HepG2 (cell line): Measurements from ENCODE around the gene WDR26. TPM values are rescaled to one million over a fixed set of nuclear protein-coding genes. Genes with fewer than 3 reads are reported as not detected.

Source experiments
- ATAC-seq: fragments of 200-7000 bp; cut with Tn5 transposase; 3 replicates; pipeline ENCODE4 v1.9.1; 2020; ENCODE audit warnings: mild to moderate bottlenecking, moderate library complexity
- BruUV-seq: library from RNA; stranded (reverse); fragments of 400-500 nt; replicated peaks from 2 replicates; lab custom pipeline; 2021; lab: Mats Ljungman, UMichigan
- CTCF ChIA-PET: fragments of 300-600 bp; formaldehyde crosslinking; extraction: SDS; loops from one replicate; lab custom pipeline; 2021; ENCODE audit warnings: low total read pairs, inconsistent platforms, low intra/inter-chr PET ratio; lab: Yijun Ruan, JAX
- POLR2A ChIA-PET: fragments of 350-600 bp; sonication (Branson Sonifier 250); formaldehyde crosslinking; loops from one replicate; lab custom pipeline; 2020; ENCODE audit warnings: antibody characterized with exemption, inconsistent platforms; lab: Yijun Ruan, JAX
- DNase-seq: peaks from one replicate; pipeline ENCODE4 v3.0.0-alpha.2; 2015; ENCODE audit warnings: low spot score
- FAIRE-seq: peaks from 3 replicates; lab custom pipeline; 2011; peaks lifted over from hg19 to GRCh38; lab: Jason Lieb, UNC
- H2AFZ ChIP-seq: one replicate; pipeline ENCODE4 v1.6.1; 2011; ENCODE audit warnings: low read length, inconsistent platforms
- H3K27ac ChIP-seq: fragments of 300-600 bp; 3 replicates; pipeline ENCODE4 v1.8.0; 2011; ENCODE audit warnings: mixed run types, mild to moderate bottlenecking, mixed read lengths, low read length, inconsistent platforms; ENCODE audit not compliant: insufficient read depth; ENCODE audit errors: extremely low read length
- H3K27me3 ChIP-seq, 2 experiments: fragments of 200-600 bp in 1 of 2; 2 replicates in 1 of 2; 3 replicates in 1 of 2; pipeline versions ENCODE4 v1.6.0 to v1.8.0; 2011; ENCODE audit warnings: low read length in 2 of 2, mild to moderate bottlenecking in 2 of 2, moderate library complexity in 2 of 2, inconsistent platforms in 1 of 2; ENCODE audit not compliant: insufficient read depth in 2 of 2, control insufficient read depth in 1 of 2
- H3K36me3 ChIP-seq, 2 experiments: fragments of 200-600 bp in 1 of 2; replicated peaks in 1 of 2; 2 replicates in 1 of 2; 3 replicates in 1 of 2; pipeline versions ENCODE4 v1.5.1 to v1.8.0; 2011; ENCODE audit warnings: low read length in 2 of 2, inconsistent platforms in 1 of 2; ENCODE audit not compliant: insufficient read depth in 2 of 2, control insufficient read depth in 1 of 2
- H3K4me1 ChIP-seq: 2 replicates; pipeline ENCODE4 v1.5.1; 2012; ENCODE audit warnings: low read length, inconsistent platforms; ENCODE audit not compliant: insufficient read depth
- H3K4me2 ChIP-seq: 2 replicates; pipeline ENCODE4 v1.6.0; 2011; ENCODE audit warnings: low read depth, low read length, inconsistent platforms
- H3K4me3 ChIP-seq, 3 experiments: fragments of 200-600 bp in 1 of 3; sonication (generic), shearing (Covaris generic) in 1 of 3; replicated peaks in 1 of 3; 2 replicates each; pipeline ENCODE4 v1.5.1; 2011 to 2016; ENCODE audit warnings: low read length in 3 of 3, inconsistent platforms in 2 of 3, low read depth in 2 of 3, mild to moderate bottlenecking in 2 of 3, control low read depth in 1 of 3, mixed read lengths in 1 of 3; ENCODE audit not compliant: insufficient read depth in 1 of 3
- H3K79me2 ChIP-seq: one replicate; pipeline ENCODE4 v1.6.1; 2011; ENCODE audit warnings: low read length, inconsistent platforms; ENCODE audit not compliant: insufficient read depth
- H3K9ac ChIP-seq: 2 replicates; pipeline ENCODE4 v1.6.0; 2011; ENCODE audit warnings: mild to moderate bottlenecking, low read depth, low read length, inconsistent platforms; ENCODE audit not compliant: insufficient read depth
- H3K9me3 ChIP-seq: 2 replicates; pipeline ENCODE4 v1.5.1; 2012; ENCODE audit warnings: mild to moderate bottlenecking, low read length
- H4K20me1 ChIP-seq: 2 replicates; pipeline ENCODE4 v1.6.0; 2011; ENCODE audit warnings: inconsistent platforms, mild to moderate bottlenecking, low read length, moderate library complexity; ENCODE audit not compliant: insufficient read depth
- CCDC6 ChIP-seq: sonication (generic); formaldehyde crosslinking; IDR thresholded peaks from 2 replicates; pipeline ENCODE4 v1.8.1; 2022; ENCODE audit warnings: mild to moderate bottlenecking, missing genetic modification reagents, moderate library complexity
- DRAP1 ChIP-seq: IDR thresholded peaks from 2 replicates; pipeline ENCODE4 v1.6.1; 2016; ENCODE audit warnings: missing genetic modification reagents, missing compliant biosample characterization
- KLF13 ChIP-seq: sonication (generic); formaldehyde crosslinking; IDR thresholded peaks from 2 replicates; pipeline ENCODE4 v1.4.0; 2020; ENCODE audit warnings: mild to moderate bottlenecking, missing genetic modification reagents
- MAFF ChIP-seq: IDR thresholded peaks from 2 replicates; pipeline ENCODE4 v1.6.1; 2011; ENCODE audit warnings: low read depth, low read length, improper control_type of control experiment
- MAFK ChIP-seq, 2 experiments: IDR thresholded peaks in 1 of 2; conservative IDR thresholded peaks in 1 of 2; 2 replicates each; pipeline ENCODE4 v1.6.1; 2011; ENCODE audit warnings: improper control_type of control experiment in 2 of 2, low read length in 2 of 2
- SIN3A ChIP-seq: IDR thresholded peaks from 2 replicates; pipeline ENCODE4 v1.6.1; 2011; ENCODE audit warnings: low read depth, mild to moderate bottlenecking, control low read depth, low read length, borderline replicate concordance
- TBX2 ChIP-seq: sonication (generic); formaldehyde crosslinking; IDR thresholded peaks from 2 replicates; pipeline ENCODE4 v1.5.0; 2020; ENCODE audit warnings: missing genetic modification reagents, mild to moderate bottlenecking, borderline replicate concordance
- YEATS2 ChIP-seq: sonication (generic); formaldehyde crosslinking; IDR thresholded peaks from 2 replicates; pipeline ENCODE4 v1.4.0; 2020; ENCODE audit warnings: missing genetic modification reagents, borderline replicate concordance
- ZNF317 ChIP-seq: sonication (generic); formaldehyde crosslinking; IDR thresholded peaks from 2 replicates; pipeline ENCODE4 v1.5.0; 2020; ENCODE audit warnings: mild to moderate bottlenecking, missing genetic modification reagents
- WGBS: methylation state at CpG from one replicate; pipeline ENCODE4 v1.1.6; 2017; ENCODE audit warnings: low lambda C conversion rate; 5-methylcytosine and 5-hydroxymethylcytosine counted together
- in situ Hi-C: cut with HindIII; loops from 2 replicates; pipeline ENCODE4 v1.10.0; 2017; ENCODE audit warnings: low pct_unique_long_range_greater_than_20kb; ENCODE audit not compliant: extremely low pct_ligation_motif_present
- intact Hi-C: fragments of 100-400 bp; cut with micrococcal nuclease; formaldehyde crosslinking; loops from one replicate; pipeline ENCODE4 v1.10.0; 2022; ENCODE audit not compliant: unreplicated experiment
- polyA plus RNA-seq, 8 experiments: library from polyadenylated mRNA; depleted of rRNA in 3 of 8; stranded (reverse) in 7 of 8; unstranded in 1 of 8; fragments of >200 nt; fragmentation: Illumina TruSeq in 4 of 8; extraction: Trizol in 4 of 8; gene quantifications; 2 replicates each; pipeline versions ENCODE4 v1.2.1 to v1.2.3, GENCODE V29; 2011 to 2016; ENCODE audit warnings: low read depth in 4 of 8, missing spikeins in 1 of 8, mixed read lengths in 1 of 8; ENCODE audit not compliant: insufficient read depth in 1 of 8
- total RNA-seq, 5 experiments: library from RNA; depleted of rRNA; stranded (reverse); fragments of >200 nt; fragmentation: Illumina TruSeq; extraction: Trizol; gene quantifications; 2 replicates each; pipeline ENCODE4 v1.2.3, GENCODE V29; 2016; ENCODE audit warnings: low read depth in 1 of 5
- TF ChIP-seq, protein P1 (sequence below): sonication (generic); formaldehyde crosslinking; IDR thresholded peaks from 2 replicates; pipeline ENCODE4 v1.5.0; 2020; ENCODE audit warnings: mild to moderate bottlenecking, missing genetic modification reagents
- TF ChIP-seq, protein P2 (sequence below): sonication (generic); formaldehyde crosslinking; IDR thresholded peaks from 2 replicates; pipeline ENCODE4 v1.4.0; 2020; ENCODE audit warnings: mild to moderate bottlenecking, missing genetic modification reagents

The WDR26 gene
- total and polyA plus RNA-seq, 2 of the 13 experiments (the other 11 are each of a cell fraction or from before 2014, with no cell fraction given): 13.2 to 23.7 TPM

- TF ChIP-seq MAFK (conservative IDR thresholded peaks at IDR 0.05 in 1 of 2, IDR thresholded peaks at IDR 0.05 in 1 of 2; ENCODE audit: low read length in 2 of 2) (peak; percentile 90 to 95), KLF13 (CRISPR knock-in tag) (no peak), MAFF (peak; percentile 92)
- TF ChIP-seq, all 625 proteins: peak for 2
- no peak for DNase-seq
- POLR2A ChIA-PET: no interaction called here
- Histone ChIP-seq H4K20me1 (no peaks in the 10 kb centered on the region), H3K9ac (no peak overlapping the region), H2AFZ (no peak overlapping the region), H3K79me2 (no peaks in the 10 kb centered on the region), H3K9me3 (peaks cover 14% of the 10 kb centered on the region), H3K36me3 (no peaks in the 10 kb centered on the region), H3K4me1 (no peaks in the 10 kb centered on the region), H3K27me3 (no peaks in the 10 kb centered on the region), H3K4me3 (no peak overlapping the region), H3K27ac (no peak overlapping the region), H3K4me2 (no peak overlapping the region)
- no peak for FAIRE-seq
- 62% methylated on average over 2 of the region's 2 CpGs for WGBS
- CTCF ChIA-PET: no interaction called here
- no peak for ATAC-seq
- in situ Hi-C loops: no loop called here
- intact Hi-C loops: no loop called here
- BruUV-seq: no TSS peak
Observed at GRCh38 chr1:224348137-224348536, 86.5 kb downstream of the WDR26 start.

DNA sequence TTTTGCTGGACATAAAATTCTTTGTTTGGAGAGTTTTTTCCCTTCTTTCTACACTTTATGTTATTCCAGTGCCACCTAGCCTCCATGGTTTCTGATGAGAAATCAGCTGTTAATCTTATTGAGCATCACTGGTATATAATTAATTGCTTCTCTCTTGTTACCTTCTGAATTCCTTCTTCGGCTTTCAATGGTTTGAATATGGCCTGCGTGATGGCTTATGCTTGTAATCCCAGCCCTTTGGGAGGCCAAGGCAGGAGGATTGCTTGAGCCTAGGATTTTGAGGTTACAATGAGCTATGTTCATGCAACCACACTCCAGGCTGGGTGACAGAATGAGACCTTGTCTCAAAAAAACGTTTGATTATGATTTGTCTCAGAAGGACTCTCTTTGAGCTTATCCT is 90.9 kb downstream of the WDR26 start:
- Histone ChIP-seq H3K9me3 (peaks cover 18% of the 10 kb centered on the region), H3K4me3 (no peak overlapping the region), H3K4me2 (no peak overlapping the region), H3K79me2 (no peaks in the 10 kb centered on the region), H4K20me1 (no peaks in the 10 kb centered on the region), H2AFZ (no peak overlapping the region), H3K27ac (no peak overlapping the region), H3K36me3 (no peaks in the 10 kb centered on the region), H3K27me3 (no peaks in the 10 kb centered on the region), H3K9ac (no peak overlapping the region), H3K4me1 (peaks cover 11% of the 10 kb centered on the region)
- no TSS peak for BruUV-seq
- ATAC-seq: no peak
- in situ Hi-C loops (no loop called here), intact Hi-C loops (no loop called here)
- 4% methylated on average over 3 of the region's 3 CpGs for WGBS
- ChIA-PET POLR2A (no interaction called here), CTCF (no interaction called here)
- DNase-seq: no peak
- no peak for FAIRE-seq
- no peak for TF ChIP-seq MAFF
- no peak for TF ChIP-seq DRAP1
- TF ChIP-seq ZNF317 (CRISPR knock-in tag): peak; percentile 100
- no peak for TF ChIP-seq TBX2
- TF ChIP-seq CCDC6 (CRISPR knock-in tag): no peak
- no peak for TF ChIP-seq SIN3A
- no peak for TF ChIP-seq YEATS2 (CRISPR knock-in tag)
- TF ChIP-seq, protein P1, sequence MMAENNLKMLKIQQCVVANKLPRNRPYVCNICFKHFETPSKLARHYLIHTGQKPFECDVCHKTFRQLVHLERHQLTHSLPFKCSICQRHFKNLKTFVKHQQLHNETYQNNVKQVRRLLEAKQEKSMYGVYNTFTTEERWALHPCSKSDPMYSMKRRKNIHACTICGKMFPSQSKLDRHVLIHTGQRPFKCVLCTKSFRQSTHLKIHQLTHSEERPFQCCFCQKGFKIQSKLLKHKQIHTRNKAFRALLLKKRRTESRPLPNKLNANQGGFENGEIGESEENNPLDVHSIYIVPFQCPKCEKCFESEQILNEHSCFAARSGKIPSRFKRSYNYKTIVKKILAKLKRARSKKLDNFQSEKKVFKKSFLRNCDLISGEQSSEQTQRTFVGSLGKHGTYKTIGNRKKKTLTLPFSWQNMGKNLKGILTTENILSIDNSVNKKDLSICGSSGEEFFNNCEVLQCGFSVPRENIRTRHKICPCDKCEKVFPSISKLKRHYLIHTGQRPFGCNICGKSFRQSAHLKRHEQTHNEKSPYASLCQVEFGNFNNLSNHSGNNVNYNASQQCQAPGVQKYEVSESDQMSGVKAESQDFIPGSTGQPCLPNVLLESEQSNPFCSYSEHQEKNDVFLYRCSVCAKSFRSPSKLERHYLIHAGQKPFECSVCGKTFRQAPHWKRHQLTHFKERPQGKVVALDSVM (CRISPR knock-in tag): no peak
- TF ChIP-seq, protein P2, sequence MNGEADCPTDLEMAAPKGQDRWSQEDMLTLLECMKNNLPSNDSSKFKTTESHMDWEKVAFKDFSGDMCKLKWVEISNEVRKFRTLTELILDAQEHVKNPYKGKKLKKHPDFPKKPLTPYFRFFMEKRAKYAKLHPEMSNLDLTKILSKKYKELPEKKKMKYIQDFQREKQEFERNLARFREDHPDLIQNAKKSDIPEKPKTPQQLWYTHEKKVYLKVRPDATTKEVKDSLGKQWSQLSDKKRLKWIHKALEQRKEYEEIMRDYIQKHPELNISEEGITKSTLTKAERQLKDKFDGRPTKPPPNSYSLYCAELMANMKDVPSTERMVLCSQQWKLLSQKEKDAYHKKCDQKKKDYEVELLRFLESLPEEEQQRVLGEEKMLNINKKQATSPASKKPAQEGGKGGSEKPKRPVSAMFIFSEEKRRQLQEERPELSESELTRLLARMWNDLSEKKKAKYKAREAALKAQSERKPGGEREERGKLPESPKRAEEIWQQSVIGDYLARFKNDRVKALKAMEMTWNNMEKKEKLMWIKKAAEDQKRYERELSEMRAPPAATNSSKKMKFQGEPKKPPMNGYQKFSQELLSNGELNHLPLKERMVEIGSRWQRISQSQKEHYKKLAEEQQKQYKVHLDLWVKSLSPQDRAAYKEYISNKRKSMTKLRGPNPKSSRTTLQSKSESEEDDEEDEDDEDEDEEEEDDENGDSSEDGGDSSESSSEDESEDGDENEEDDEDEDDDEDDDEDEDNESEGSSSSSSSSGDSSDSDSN: no peak
